HCT116 (cell line): ENCODE measurements around the gene DIAPH3. TPM values are rescaled to one million over a fixed set of nuclear protein-coding genes. Genes with fewer than 3 reads are reported as not detected.

Experiments used
- ATAC-seq: fragments of 200-7000 bp; cut with Tn5 transposase; 2 replicates; pipeline ENCODE4 v1.9.1; 2020; ENCODE audit warnings: mild to moderate bottlenecking, moderate library complexity
- BruUV-seq: library from RNA; stranded (reverse); fragments of 400-500 nt; replicated peaks from 2 replicates; lab custom pipeline; 2021; lab: Mats Ljungman, UMichigan
- CTCF ChIA-PET: fragments of 300-600 bp; sonication (Branson Sonifier 250); formaldehyde crosslinking; loops from one replicate; lab custom pipeline; 2021; ENCODE audit warnings: antibody characterized with exemption; lab: Charles Lee
- POLR2A ChIA-PET: fragments of 300-600, 350-600 bp; sonication (Branson Sonifier 250); formaldehyde crosslinking; loops from one replicate; lab custom pipeline; 2021; ENCODE audit warnings: antibody characterized with exemption; lab: Charles Lee
- RAD21 ChIA-PET, 2 experiments: fragments of 300-600 bp; sonication (Branson Sonifier 250); formaldehyde crosslinking; loops; one replicate each; lab custom pipeline; 2023; ENCODE audit warnings: low total read pairs in 2 of 2; ENCODE audit not compliant: uncharacterized antibody in 2 of 2, unreplicated experiment in 2 of 2, low non-redundant PET in 1 of 2; lab: Charles Lee
- DNase-seq: peaks from one replicate; pipeline ENCODE4 v3.0.0-alpha.2; 2010; ENCODE audit warnings: low read depth, low spot score
- H2AFZ ChIP-seq: fragments of 200-600 bp; shearing (Covaris generic), sonication (generic); 2 replicates; pipeline ENCODE4 v1.6.1; 2017; ENCODE audit warnings: low read depth, mixed run types, mixed read lengths, antibody characterized with exemption, low read length; ENCODE audit not compliant: poor library complexity, severe bottlenecking
- H3K27ac ChIP-seq: 2 replicates; pipeline ENCODE4 v1.5.1; 2012; ENCODE audit warnings: low read depth, low read length
- H3K27me3 ChIP-seq: fragments of 200-600 bp; sonication (generic); 2 replicates; pipeline ENCODE4 v1.6.1; 2016; ENCODE audit warnings: mixed run types, low read length, mixed read lengths; ENCODE audit not compliant: insufficient read depth
- H3K36me3 ChIP-seq, 2 experiments: fragments of 200-500 bp in 1 of 2; fragments of 200-600 bp in 1 of 2; sonication (Bioruptor generic) in 1 of 2; sonication (generic) in 1 of 2; 2 replicates each; pipeline versions ENCODE4 v1.5.1 to v1.6.1; 2014 to 2016; ENCODE audit warnings: low read length in 2 of 2, inconsistent platforms in 1 of 2, mixed read lengths in 1 of 2, mixed run types in 1 of 2; ENCODE audit not compliant: insufficient read depth in 2 of 2, control insufficient read depth in 1 of 2
- H3K4me1 ChIP-seq, 2 experiments: fragments of 200-600 bp in 1 of 2; sonication (generic) in 1 of 2; 2 replicates each; pipeline versions ENCODE4 v1.5.1 to v1.6.1; 2012 to 2017; ENCODE audit warnings: low read length in 2 of 2, inconsistent platforms in 1 of 2, mild to moderate bottlenecking in 1 of 2, mixed read lengths in 1 of 2, mixed run types in 1 of 2, moderate library complexity in 1 of 2; ENCODE audit not compliant: insufficient read depth in 2 of 2, control insufficient read depth in 1 of 2
- H3K4me2 ChIP-seq: fragments of 200-600 bp; sonication (generic); 2 replicates; pipeline ENCODE4 v1.6.1; 2017; ENCODE audit warnings: mixed run types, low read length, mixed read lengths
- H3K4me3 ChIP-seq, 2 experiments: fragments of 200-600 bp in 1 of 2; sonication (generic) in 1 of 2; replicated peaks in 1 of 2; 2 replicates each; pipeline ENCODE4 v1.5.1; 2011 to 2016; ENCODE audit warnings: low read length in 2 of 2, control low read depth in 1 of 2, low read depth in 1 of 2, mild to moderate bottlenecking in 1 of 2, mixed read lengths in 1 of 2, mixed run types in 1 of 2
- H3K79me2 ChIP-seq: fragments of 200-600 bp; sonication (generic); 2 replicates; pipeline ENCODE4 v1.6.1; 2017; ENCODE audit warnings: mild to moderate bottlenecking, mixed run types, low read length, moderate library complexity, mixed read lengths; ENCODE audit not compliant: insufficient read depth
- H3K9ac ChIP-seq: fragments of 200-600 bp; sonication (generic); 2 replicates; pipeline ENCODE4 v1.6.1; 2016; ENCODE audit warnings: low read length, mixed read lengths
- H3K9me2 ChIP-seq: fragments of 200-600 bp; sonication (generic), shearing (Covaris generic); 2 replicates; pipeline ENCODE4 v1.6.1; 2017; ENCODE audit warnings: mixed run types, mild to moderate bottlenecking, moderate library complexity; ENCODE audit not compliant: insufficient read depth
- H3K9me3 ChIP-seq, 2 experiments: fragments of 200-500 bp in 1 of 2; fragments of 200-600 bp in 1 of 2; sonication (Bioruptor generic) in 1 of 2; sonication (generic) in 1 of 2; 2 replicates each; pipeline ENCODE4 v1.6.1; 2014 to 2017; ENCODE audit warnings: low read length in 2 of 2, mixed read lengths in 2 of 2, inconsistent platforms in 1 of 2, low read depth in 1 of 2, mild to moderate bottlenecking in 1 of 2, mixed run types in 1 of 2, moderate library complexity in 1 of 2; ENCODE audit not compliant: control insufficient read depth in 1 of 2, insufficient read depth in 1 of 2
- H4K20me1 ChIP-seq: fragments of 200-600 bp; sonication (generic), shearing (Covaris generic); 2 replicates; pipeline ENCODE4 v1.6.1; 2017; ENCODE audit warnings: mixed run types, mild to moderate bottlenecking, moderate library complexity; ENCODE audit not compliant: insufficient read depth
- ATF3 ChIP-seq: IDR thresholded peaks from 2 replicates; pipeline ENCODE4 v1.6.1; 2012
- CBX3 ChIP-seq: IDR thresholded peaks from 2 replicates; pipeline ENCODE4 v1.6.1; 2012; ENCODE audit warnings: low read depth
- CEBPB ChIP-seq: IDR thresholded peaks from 2 replicates; pipeline ENCODE4 v1.6.1; 2012; ENCODE audit warnings: low read depth
- EGR1 ChIP-seq: IDR thresholded peaks from 2 replicates; pipeline ENCODE4 v1.6.1; 2012; ENCODE audit warnings: low read depth
- ELF1 ChIP-seq: IDR thresholded peaks from 2 replicates; pipeline ENCODE4 v1.6.1; 2012; ENCODE audit warnings: low read depth, borderline replicate concordance
- JUND ChIP-seq: IDR thresholded peaks from 2 replicates; pipeline ENCODE4 v1.6.1; 2012
- POLR2AphosphoS5 ChIP-seq: IDR thresholded peaks from 2 replicates; pipeline ENCODE4 v1.6.1; 2011; ENCODE audit warnings: mild to moderate bottlenecking, low read depth, low read length, moderate library complexity
- RAD21 ChIP-seq: IDR thresholded peaks from 2 replicates; pipeline ENCODE4 v1.6.1; 2012; ENCODE audit warnings: low read depth, mild to moderate bottlenecking
- REST ChIP-seq: IDR thresholded peaks from 2 replicates; pipeline ENCODE4 v1.6.1; 2012; ENCODE audit warnings: low read depth
- SIN3A ChIP-seq: IDR thresholded peaks from 2 replicates; pipeline ENCODE4 v1.6.1; 2012; ENCODE audit warnings: low read depth
- SRF ChIP-seq: IDR thresholded peaks from 2 replicates; pipeline ENCODE4 v1.6.1; 2012; ENCODE audit warnings: low read depth
- TCF7L2 ChIP-seq: IDR thresholded peaks from 2 replicates; pipeline ENCODE4 v1.7.0; 2011; ENCODE audit warnings: borderline replicate concordance, inconsistent platforms; ENCODE audit not compliant: insufficient read depth, insufficient read length; ENCODE audit errors: extremely low read depth
- YY1 ChIP-seq: IDR thresholded peaks from 2 replicates; pipeline ENCODE4 v1.6.1; 2011; ENCODE audit warnings: low read length, low read depth, moderate library complexity, mild to moderate bottlenecking; ENCODE audit not compliant: insufficient replicate concordance; ENCODE audit errors: extremely low read depth
- ZFX ChIP-seq: fragments of 450-650 bp; IDR thresholded peaks from 2 replicates; pipeline ENCODE4 v1.6.1; 2017
- intact Hi-C: fragments of 100-400 bp; cut with micrococcal nuclease; formaldehyde crosslinking; loops from 2 replicates; pipeline ENCODE4 v1.10.0; 2022
- total RNA-seq: library from RNA; stranded (reverse); gene quantifications from one replicate; pipeline ENCODE4 v1.2.1, GENCODE V29; 2021; ENCODE audit not compliant: unreplicated experiment
- TF ChIP-seq, protein P1 (sequence below): IDR thresholded peaks from 2 replicates; pipeline ENCODE4 v1.6.1; 2011; ENCODE audit warnings: mild to moderate bottlenecking, low read length, moderate library complexity; ENCODE audit not compliant: insufficient replicate concordance; ENCODE audit errors: extremely low read depth
- TF ChIP-seq, protein P2 (sequence below): IDR thresholded peaks from 2 replicates; pipeline ENCODE4 v1.6.1; 2012

The DIAPH3 gene
- total RNA-seq, 1 experiment from 2014 or later, result 22.8 TPM

DNA sequence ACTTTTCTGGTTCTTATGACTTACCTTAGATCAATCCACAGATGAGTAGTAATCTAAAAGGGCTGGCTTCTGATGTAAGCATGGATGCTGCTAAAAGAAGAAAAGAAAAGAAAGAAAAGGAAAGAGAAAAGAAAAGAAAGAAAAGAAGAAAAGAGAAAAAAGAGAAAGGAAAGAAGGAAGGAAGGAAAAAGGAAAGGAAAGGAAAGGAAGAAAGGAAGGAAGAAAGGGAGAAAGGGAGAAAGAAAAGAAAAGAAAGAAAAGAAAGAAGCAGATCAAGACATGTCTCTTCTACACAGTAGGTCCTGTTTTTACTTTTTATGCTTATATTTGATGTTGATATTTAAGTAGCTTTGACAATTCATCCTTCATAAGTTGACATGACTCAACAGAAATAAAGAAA is 421.3 kb downstream of the DIAPH3 start:
- Histone ChIP-seq H3K27ac (no peak overlapping the region), H3K4me1 (no peaks in the 10 kb centered on the region), H2AFZ (no peak overlapping the region), H3K79me2 (no peaks in the 10 kb centered on the region), H3K9ac (no peak overlapping the region), H3K9me2 (no peaks in the 10 kb centered on the region), H3K36me3 (no peaks in the 10 kb centered on the region), H3K9me3 (no peaks in the 10 kb centered on the region), H4K20me1 (no peaks in the 10 kb centered on the region), H3K4me2 (no peak overlapping the region), H3K4me3 (no peak overlapping the region), H3K27me3 (no peaks in the 10 kb centered on the region)
- DNase-seq (no peak), ATAC-seq (no peak)
- BruUV-seq, result no TSS peak
- TF ChIP-seq JUND (no peak), SRF (no peak), SIN3A (no peak), RAD21 (no peak), CBX3 (no peak), ZFX (no peak), YY1 (no peak), REST (no peak), CEBPB (no peak), POLR2AphosphoS5 (no peak), ELF1 (no peak), EGR1 (no peak), TCF7L2 (no peak), ATF3 (no peak)
- TF ChIP-seq, protein P1, sequence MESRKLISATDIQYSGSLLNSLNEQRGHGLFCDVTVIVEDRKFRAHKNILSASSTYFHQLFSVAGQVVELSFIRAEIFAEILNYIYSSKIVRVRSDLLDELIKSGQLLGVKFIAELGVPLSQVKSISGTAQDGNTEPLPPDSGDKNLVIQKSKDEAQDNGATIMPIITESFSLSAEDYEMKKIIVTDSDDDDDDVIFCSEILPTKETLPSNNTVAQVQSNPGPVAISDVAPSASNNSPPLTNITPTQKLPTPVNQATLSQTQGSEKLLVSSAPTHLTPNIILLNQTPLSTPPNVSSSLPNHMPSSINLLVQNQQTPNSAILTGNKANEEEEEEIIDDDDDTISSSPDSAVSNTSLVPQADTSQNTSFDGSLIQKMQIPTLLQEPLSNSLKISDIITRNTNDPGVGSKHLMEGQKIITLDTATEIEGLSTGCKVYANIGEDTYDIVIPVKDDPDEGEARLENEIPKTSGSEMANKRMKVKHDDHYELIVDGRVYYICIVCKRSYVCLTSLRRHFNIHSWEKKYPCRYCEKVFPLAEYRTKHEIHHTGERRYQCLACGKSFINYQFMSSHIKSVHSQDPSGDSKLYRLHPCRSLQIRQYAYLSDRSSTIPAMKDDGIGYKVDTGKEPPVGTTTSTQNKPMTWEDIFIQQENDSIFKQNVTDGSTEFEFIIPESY, result no peak
- TF ChIP-seq, protein P2, sequence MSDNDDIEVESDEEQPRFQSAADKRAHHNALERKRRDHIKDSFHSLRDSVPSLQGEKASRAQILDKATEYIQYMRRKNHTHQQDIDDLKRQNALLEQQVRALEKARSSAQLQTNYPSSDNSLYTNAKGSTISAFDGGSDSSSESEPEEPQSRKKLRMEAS, result no peak
- ChIA-PET RAD21 (no interaction called here), POLR2A (no interaction called here), CTCF (no interaction called here)
- intact Hi-C loops, result no loop called here
